Liver (tissue), 9 donors: ENCODE results near the gene MPST. TPM values are rescaled to one million over a fixed set of nuclear protein-coding genes. Genes with fewer than 3 reads are reported as not detected.

Experiments
- DNase-seq: peaks from one replicate; pipeline ENCODE4 v3.0.0-alpha.2; 2017; ENCODE audit warnings: low spot score
- H3K27ac ChIP-seq, 2 donors: one replicate each; pipeline ENCODE4 v1.7.0; 2013; ENCODE audit warnings: inconsistent platforms in 2 of 2, low read length in 2 of 2, control low read depth in 1 of 2, low read depth in 1 of 2, mild to moderate bottlenecking in 1 of 2
- H3K27me3 ChIP-seq, 4 donors: one replicate each; pipeline versions ENCODE4 v1.6.1 to v1.7.0; 2013; ENCODE audit warnings: low read length in 3 of 4, inconsistent platforms in 1 of 4, mild to moderate bottlenecking in 1 of 4, moderate library complexity in 1 of 4; ENCODE audit not compliant: control insufficient read depth in 4 of 4, insufficient read depth in 4 of 4
- H3K36me3 ChIP-seq, 4 donors: one replicate each; pipeline versions ENCODE4 v1.6.1 to v1.7.0; 2013; ENCODE audit warnings: low read length in 3 of 4, mild to moderate bottlenecking in 3 of 4, low read depth in 1 of 4, moderate library complexity in 1 of 4; ENCODE audit not compliant: control insufficient read depth in 4 of 4, insufficient read depth in 3 of 4
- H3K4me1 ChIP-seq, 4 donors: one replicate each; pipeline versions ENCODE4 v1.6.1 to v1.7.0; 2013; ENCODE audit warnings: low read length in 3 of 4, mild to moderate bottlenecking in 3 of 4, moderate library complexity in 1 of 4; ENCODE audit not compliant: control insufficient read depth in 4 of 4, insufficient read depth in 4 of 4
- H3K4me3 ChIP-seq, 3 donors: one replicate each; pipeline versions ENCODE4 v1.6.1 to v1.7.0; 2013; ENCODE audit warnings: low read length in 3 of 3, control low read depth in 1 of 3, low read depth in 1 of 3, mild to moderate bottlenecking in 1 of 3
- H3K9ac ChIP-seq, 2 donors: one replicate each; pipeline ENCODE4 v1.7.0; 2013; ENCODE audit warnings: low read length in 2 of 2, mild to moderate bottlenecking in 2 of 2, moderate library complexity in 2 of 2, control low read depth in 1 of 2, low read depth in 1 of 2
- H3K9me3 ChIP-seq, 4 donors: one replicate each; pipeline versions ENCODE4 v1.6.1 to v1.7.0; 2013; ENCODE audit warnings: low read length in 3 of 4; ENCODE audit not compliant: control insufficient read depth in 4 of 4
- CTCF ChIP-seq: fragments of 150-350 bp; IDR thresholded peaks from 2 replicates; pipeline ENCODE4 v1.5.1; 2017; ENCODE audit warnings: improper control_type of control experiment, low read depth, low read length; ENCODE audit not compliant: missing input control
- EGR1 ChIP-seq, 2 donors: IDR thresholded peaks; 2 replicates each; pipeline ENCODE4 v1.6.1; 2016 to 2018; ENCODE audit warnings: antibody characterized with exemption in 2 of 2, low read depth in 2 of 2
- FOXA1 ChIP-seq: IDR thresholded peaks from 2 replicates; pipeline ENCODE4 v1.6.1; 2016; ENCODE audit warnings: antibody characterized with exemption
- FOXA2 ChIP-seq: IDR thresholded peaks from 2 replicates; pipeline ENCODE4 v1.6.1; 2016; ENCODE audit warnings: antibody characterized with exemption
- GABPA ChIP-seq, 2 donors: IDR thresholded peaks in 1 of 2; conservative IDR thresholded peaks in 1 of 2; 2 replicates each; pipeline ENCODE4 v1.6.1; 2016; ENCODE audit warnings: antibody characterized with exemption in 2 of 2, mild to moderate bottlenecking in 1 of 2, moderate library complexity in 1 of 2
- HNF4A ChIP-seq, 2 donors: conservative IDR thresholded peaks; 2 replicates each; pipeline ENCODE4 v1.6.1; 2016; ENCODE audit warnings: antibody characterized with exemption in 2 of 2, mild to moderate bottlenecking in 2 of 2
- JUND ChIP-seq, 2 donors: IDR thresholded peaks; 2 replicates each; pipeline ENCODE4 v1.6.1; 2016; ENCODE audit warnings: antibody characterized with exemption in 2 of 2
- MAX ChIP-seq: IDR thresholded peaks from 2 replicates; pipeline ENCODE4 v1.6.1; 2016; ENCODE audit warnings: antibody characterized with exemption
- NR2F2 ChIP-seq: IDR thresholded peaks from 2 replicates; pipeline ENCODE4 v1.6.1; 2016; ENCODE audit warnings: antibody characterized with exemption
- RAD21 ChIP-seq, 2 donors: IDR thresholded peaks; 2 replicates each; pipeline ENCODE4 v1.6.1; 2016; ENCODE audit warnings: antibody characterized with exemption in 2 of 2, mild to moderate bottlenecking in 2 of 2
- RXRA ChIP-seq, 2 donors: IDR thresholded peaks; 2 replicates each; pipeline ENCODE4 v1.6.1; 2017 to 2018; ENCODE audit warnings: antibody characterized with exemption in 2 of 2, mild to moderate bottlenecking in 1 of 2
- SP1 ChIP-seq: IDR thresholded peaks from 2 replicates; pipeline ENCODE4 v1.6.1; 2018; ENCODE audit warnings: antibody characterized with exemption, mild to moderate bottlenecking
- TAF1 ChIP-seq: conservative IDR thresholded peaks from 2 replicates; pipeline ENCODE4 v1.6.1; 2016; ENCODE audit warnings: antibody characterized with exemption, mild to moderate bottlenecking
- YY1 ChIP-seq: IDR thresholded peaks from 2 replicates; pipeline ENCODE4 v1.6.1; 2016; ENCODE audit warnings: antibody characterized with exemption, mild to moderate bottlenecking
- ZBTB33 ChIP-seq: IDR thresholded peaks from 2 replicates; pipeline ENCODE4 v1.6.1; 2016; ENCODE audit warnings: antibody characterized with exemption
- WGBS: extraction: QIAGEN DNeasy Blood & Tissue Kit; methylation state at CpG from one replicate; pipeline ENCODE4 v1.1.7; 2013; 5-methylcytosine and 5-hydroxymethylcytosine counted together
- polyA plus RNA-seq, 2 donors: library from polyadenylated mRNA; stranded (reverse) in 1 of 2; unstranded in 1 of 2; fragments of 200-250 nt in 1 of 2; fragments of >200 nt in 1 of 2; fragmentation: Nextera tagmentation in 1 of 2; extraction: Ambion mirVana in 1 of 2; gene quantifications; one replicate each; pipeline versions ENCODE4 v1.2.1 to v1.2.3, GENCODE V29; 2013 to 2015
- total RNA-seq, 2 donors: library from RNA; depleted of rRNA; stranded (reverse); fragments of >200 nt; gene quantifications; one replicate each; pipeline ENCODE4 v1.2.3, GENCODE V29; 2014
- TF ChIP-seq, protein P1 (sequence below): IDR thresholded peaks from 2 replicates; pipeline ENCODE4 v1.6.1; 2016; ENCODE audit warnings: antibody characterized with exemption, mild to moderate bottlenecking
- TF ChIP-seq, protein P2 (sequence below): IDR thresholded peaks from 2 replicates; pipeline ENCODE4 v1.6.1; 2016; ENCODE audit warnings: antibody characterized with exemption
- donor health status: healthy.
- donor health status: healthy.
- donor health status: healthy.
- donor health status: healthy.
- donor health status: healthy.

Gene MPST
- total and polyA plus RNA-seq, 4 donors = 124 to 277 (median 199) TPM

DNA sequence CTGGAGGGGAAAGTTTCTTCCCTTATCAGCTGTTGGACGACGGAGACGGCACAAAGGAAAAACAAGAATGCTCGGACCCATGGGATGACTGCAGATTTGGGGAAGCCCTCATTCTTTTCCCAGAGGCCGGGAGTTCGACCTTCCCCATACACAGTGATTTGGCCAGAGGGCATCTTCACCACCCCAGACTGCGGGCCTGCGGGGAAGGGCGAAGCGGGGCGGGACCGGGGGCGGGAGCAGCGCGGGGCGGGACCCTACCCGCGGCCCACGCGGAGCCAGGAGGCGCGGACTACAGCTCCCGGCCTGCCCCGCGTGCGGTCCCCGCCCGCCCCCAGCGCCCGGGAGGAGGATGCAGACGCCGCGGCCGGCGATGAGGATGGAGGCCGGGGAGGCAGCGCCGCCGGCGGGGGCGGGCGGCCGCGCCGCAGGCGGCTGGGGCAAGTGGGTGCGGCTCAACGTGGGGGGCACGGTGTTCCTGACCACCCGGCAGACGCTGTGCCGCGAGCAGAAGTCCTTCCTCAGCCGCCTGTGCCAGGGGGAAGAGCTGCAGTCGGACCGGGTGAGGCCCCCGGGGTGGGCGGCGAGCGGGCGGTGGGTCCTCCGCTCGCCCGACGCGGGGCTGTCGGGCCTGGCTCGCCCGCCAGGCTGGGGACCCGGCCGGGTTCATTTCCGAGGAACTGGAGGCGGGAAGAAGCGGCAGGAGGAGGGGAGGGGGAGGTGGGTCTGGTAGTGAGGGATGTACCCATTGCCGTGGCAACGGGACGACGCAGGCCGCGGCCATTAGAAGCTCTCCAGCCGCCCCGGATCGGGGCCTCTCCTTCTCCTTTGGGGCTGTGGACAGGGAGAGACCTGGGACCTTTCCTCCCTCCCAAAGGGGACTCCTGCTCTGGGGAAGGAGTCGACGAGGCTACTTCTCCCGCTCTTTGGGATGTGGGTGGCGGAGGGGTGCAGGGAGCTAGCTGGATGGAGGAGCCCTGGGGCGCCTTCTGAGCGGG, 32.1 kb downstream of the MPST start, which contains the start of gene KCTD17:
KCTD17 (plus strand) TSS at position 352 of the 995 bp plus-strand sequence; CDS start at position 371, 19 bp downstream.
- Histone ChIP-seq H3K4me3 (peak within 1 kb of the TSS; percentile 12 to 57 (median 20)), H3K27ac (no peak within 1 kb of the TSS), H3K36me3 (no peaks in the 10 kb centered on the region), H3K9me3 (no peaks in the 10 kb centered on the region), H3K4me1 (peaks cover 0 to 9% (median 2%) of the 10 kb centered on the region in 4 donors), H3K9ac (no peak within 1 kb of the TSS), H3K27me3 (no peaks in the 10 kb centered on the region)
- peak; percentile 51 for DNase-seq
- TF ChIP-seq NR2F2 (no peak), HNF4A (conservative IDR thresholded peaks at IDR 0.05) (no peak), FOXA2 (no peak), CTCF (no peak), GABPA (IDR thresholded peaks at IDR 0.05 in 1 of 2, conservative IDR thresholded peaks at IDR 0.05 in 1 of 2) (no peak), RXRA (IDR thresholded peaks at IDR 0.05) (no peak), TAF1 (no peak), ZBTB33 (no peak), JUND (IDR thresholded peaks at IDR 0.05) (no peak), FOXA1 (no peak), SP1 (no peak), MAX (no peak), YY1 (no peak), EGR1 (IDR thresholded peaks at IDR 0.05; ENCODE audit: low read depth in 2 of 2) (no peak), RAD21 (IDR thresholded peaks at IDR 0.05) (no peak)
- TF ChIP-seq, protein P1, sequence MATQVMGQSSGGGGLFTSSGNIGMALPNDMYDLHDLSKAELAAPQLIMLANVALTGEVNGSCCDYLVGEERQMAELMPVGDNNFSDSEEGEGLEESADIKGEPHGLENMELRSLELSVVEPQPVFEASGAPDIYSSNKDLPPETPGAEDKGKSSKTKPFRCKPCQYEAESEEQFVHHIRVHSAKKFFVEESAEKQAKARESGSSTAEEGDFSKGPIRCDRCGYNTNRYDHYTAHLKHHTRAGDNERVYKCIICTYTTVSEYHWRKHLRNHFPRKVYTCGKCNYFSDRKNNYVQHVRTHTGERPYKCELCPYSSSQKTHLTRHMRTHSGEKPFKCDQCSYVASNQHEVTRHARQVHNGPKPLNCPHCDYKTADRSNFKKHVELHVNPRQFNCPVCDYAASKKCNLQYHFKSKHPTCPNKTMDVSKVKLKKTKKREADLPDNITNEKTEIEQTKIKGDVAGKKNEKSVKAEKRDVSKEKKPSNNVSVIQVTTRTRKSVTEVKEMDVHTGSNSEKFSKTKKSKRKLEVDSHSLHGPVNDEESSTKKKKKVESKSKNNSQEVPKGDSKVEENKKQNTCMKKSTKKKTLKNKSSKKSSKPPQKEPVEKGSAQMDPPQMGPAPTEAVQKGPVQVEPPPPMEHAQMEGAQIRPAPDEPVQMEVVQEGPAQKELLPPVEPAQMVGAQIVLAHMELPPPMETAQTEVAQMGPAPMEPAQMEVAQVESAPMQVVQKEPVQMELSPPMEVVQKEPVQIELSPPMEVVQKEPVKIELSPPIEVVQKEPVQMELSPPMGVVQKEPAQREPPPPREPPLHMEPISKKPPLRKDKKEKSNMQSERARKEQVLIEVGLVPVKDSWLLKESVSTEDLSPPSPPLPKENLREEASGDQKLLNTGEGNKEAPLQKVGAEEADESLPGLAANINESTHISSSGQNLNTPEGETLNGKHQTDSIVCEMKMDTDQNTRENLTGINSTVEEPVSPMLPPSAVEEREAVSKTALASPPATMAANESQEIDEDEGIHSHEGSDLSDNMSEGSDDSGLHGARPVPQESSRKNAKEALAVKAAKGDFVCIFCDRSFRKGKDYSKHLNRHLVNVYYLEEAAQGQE = no peak
- TF ChIP-seq, protein P2, sequence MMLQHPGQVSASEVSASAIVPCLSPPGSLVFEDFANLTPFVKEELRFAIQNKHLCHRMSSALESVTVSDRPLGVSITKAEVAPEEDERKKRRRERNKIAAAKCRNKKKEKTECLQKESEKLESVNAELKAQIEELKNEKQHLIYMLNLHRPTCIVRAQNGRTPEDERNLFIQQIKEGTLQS = no peak
- WGBS = 11% methylated on average over 89 of the region's 89 CpGs
